GM18951 (cell line): ENCODE results near the gene SIGLEC9.

ENCODE experiments used
- POLR2A ChIP-seq: IDR thresholded peaks from 4 replicates; pipeline ENCODE4 v1.6.1; 2011; ENCODE audit warnings: mild to moderate bottlenecking; ENCODE audit not compliant: insufficient read length, insufficient read depth; ENCODE audit errors: extremely low read depth
- in situ Hi-C: fragments of 300-500 bp; cut with MboI; formaldehyde crosslinking; loops from one replicate; pipeline ENCODE4 v1.12.0; 2022; ENCODE audit warnings: low sequenced_read_pairs, mixed read lengths, inconsistent platforms; ENCODE audit not compliant: unreplicated experiment

Gene SIGLEC9

DNA sequence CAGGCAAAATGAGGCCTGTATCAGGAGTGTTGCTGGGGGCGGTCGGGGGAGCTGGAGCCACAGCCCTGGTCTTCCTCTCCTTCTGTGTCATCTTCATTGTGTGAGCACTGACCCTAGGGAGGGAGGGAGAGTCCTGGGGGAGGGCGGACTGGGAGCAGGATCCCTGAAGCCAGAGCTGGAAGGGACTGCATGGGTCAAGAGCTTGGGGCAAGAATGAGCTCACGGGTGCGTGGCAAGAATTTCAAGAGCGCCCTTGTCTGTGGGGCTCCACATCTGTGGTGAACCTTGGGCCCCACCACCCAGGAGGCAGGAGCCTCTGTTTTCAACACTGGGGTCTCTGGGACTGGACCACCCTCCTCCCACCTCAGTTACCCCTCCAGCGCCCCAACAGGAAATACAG lies 22.0 kb downstream of the SIGLEC9 start:
- in situ Hi-C loops: no loop called here
- no peak for TF ChIP-seq POLR2A

DNA sequence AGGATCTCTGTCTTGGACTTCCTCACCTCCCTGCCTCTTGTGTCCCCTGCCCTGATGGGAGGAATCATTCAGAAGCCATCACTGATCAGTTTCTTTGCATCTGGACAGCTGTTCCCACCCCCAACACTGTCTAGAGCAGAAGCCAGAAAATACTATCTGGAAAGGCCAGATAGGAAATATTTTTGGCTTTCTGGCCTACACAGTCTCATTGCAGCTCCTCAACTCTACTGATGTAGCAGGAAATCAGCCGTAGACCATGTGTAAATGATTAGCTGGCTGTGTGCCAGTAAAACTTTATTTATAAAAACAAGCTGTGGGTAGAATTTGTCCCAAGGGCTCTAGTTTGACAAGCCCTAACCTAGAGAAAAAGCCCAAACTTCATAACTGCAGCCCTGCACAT lies 23.0 kb downstream of the SIGLEC9 start:
- TF ChIP-seq POLR2A: no peak
- in situ Hi-C loops: no loop called here

GRCh38 chr19:51148580-51148979 lies 23.9 kb downstream of the SIGLEC9 start:
- no peak for TF ChIP-seq POLR2A
- in situ Hi-C loops: no loop called here

DNA sequence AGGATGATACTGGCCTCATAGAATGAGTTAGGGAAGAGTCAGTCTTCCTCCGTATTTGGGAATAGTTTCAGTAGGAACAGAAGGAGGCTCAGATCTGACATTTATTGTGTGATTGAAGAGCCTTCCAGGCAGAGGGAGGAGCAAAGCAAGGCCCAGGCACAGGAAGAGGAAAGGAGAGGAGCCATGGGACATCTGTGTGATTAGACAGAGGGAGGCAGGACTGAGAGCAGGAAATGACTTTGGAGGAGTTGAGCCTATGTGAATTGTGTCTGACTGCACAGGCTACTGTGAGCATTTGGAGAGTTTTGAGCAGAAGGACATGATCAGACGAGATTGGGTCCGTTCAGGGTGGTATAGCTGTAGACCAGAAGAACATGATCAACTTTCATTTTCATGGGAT lies 25.9 kb downstream of the SIGLEC9 start:
- TF ChIP-seq POLR2A: no peak
- in situ Hi-C loops: no loop called here

DNA sequence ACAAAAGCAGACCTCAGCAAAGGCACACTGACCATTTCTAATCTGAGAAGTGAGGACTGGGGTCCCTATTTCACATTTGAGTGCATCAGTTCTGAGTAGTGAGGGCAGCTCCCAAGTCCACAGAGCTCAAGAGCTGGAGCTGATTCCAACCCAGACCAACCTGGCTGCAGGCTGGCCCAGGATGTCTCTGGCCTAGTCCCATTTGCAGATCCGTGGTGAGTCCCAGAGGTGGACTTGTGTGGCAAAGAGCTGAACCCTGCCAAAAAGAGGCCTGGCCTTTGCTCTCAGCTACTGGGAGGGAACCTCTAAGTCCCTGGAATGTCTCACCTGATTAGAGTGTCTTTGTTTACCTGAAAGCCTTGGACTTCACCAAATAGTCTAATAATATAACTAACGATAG lies 32.0 kb downstream of the SIGLEC9 start:
- TF ChIP-seq POLR2A: no peak

DNA sequence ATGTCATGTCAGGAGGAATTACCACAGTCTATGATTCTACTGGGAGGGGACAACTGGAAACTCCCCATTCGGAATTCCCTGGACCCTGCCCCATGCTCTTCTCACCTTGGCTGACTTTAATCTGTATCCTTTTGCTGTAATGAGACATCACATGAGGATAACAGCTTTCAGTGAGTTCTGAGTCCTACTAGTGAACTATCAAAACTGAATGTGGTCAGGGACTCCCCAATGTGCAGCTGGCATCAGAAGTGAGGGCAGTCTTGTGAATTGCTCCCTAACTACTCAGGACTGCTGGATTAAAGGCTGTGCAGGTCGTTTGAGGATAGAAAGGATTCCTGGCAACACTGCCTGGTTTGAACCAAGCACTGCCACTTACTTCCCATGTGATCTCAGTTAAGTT lies 32.6 kb downstream of the SIGLEC9 start:
- TF ChIP-seq POLR2A: no peak

More for the DNA sequence above, 32.0 kb downstream of the SIGLEC9 start:
- in situ Hi-C loops: no loop called here

GRCh38 chr19:51158474-51159129 lies 33.9 kb downstream of the SIGLEC9 start:
- in situ Hi-C loops: no loop called here

More for the DNA sequence above, 32.6 kb downstream of the SIGLEC9 start:
- in situ Hi-C loops: no loop called here

DNA sequence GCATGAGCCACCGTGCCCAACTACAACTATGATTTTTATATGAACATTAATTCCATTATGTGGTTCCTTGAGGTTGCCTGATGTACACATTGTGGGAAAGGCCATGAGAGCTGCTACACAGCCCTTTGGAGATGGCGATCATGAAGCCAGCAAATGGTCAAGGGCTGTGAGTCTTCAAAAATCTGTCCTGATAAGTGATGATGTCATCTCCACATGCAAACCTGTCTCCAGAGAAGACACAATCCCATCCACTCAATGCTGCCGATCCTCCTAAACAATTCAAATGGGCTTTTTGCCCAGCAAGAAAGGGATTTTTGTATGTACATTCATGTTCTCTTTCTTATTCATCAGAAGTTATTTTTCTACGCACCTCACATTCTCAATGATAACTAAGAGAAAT lies 35.0 kb downstream of the SIGLEC9 start:
- in situ Hi-C loops: no loop called here

More at GRCh38 chr19:51158474-51159129, 33.9 kb downstream of the SIGLEC9 start:
- TF ChIP-seq POLR2A: no peak

DNA sequence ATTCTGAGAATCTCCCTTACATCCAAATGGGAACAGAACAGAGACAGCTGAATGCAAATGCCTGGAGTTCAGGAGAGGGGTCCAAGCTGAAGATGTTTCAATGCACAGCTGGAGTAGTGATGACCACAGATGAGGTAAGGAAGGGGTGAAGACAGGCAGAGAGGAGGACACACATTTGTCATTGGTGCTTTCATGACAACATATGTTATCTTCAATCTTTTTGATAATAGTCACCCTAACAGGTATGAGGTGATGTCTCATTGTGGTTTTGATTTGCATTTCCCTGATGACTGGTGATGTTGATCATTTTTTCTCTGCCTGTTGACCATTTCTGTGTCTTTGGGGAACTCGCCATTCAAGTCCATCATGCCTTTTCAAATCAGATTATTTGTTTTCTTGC lies 36.6 kb downstream of the SIGLEC9 start:
- in situ Hi-C loops: no loop called here
- no peak for TF ChIP-seq POLR2A

More for the DNA sequence above, 35.0 kb downstream of the SIGLEC9 start:
- no peak for TF ChIP-seq POLR2A

DNA sequence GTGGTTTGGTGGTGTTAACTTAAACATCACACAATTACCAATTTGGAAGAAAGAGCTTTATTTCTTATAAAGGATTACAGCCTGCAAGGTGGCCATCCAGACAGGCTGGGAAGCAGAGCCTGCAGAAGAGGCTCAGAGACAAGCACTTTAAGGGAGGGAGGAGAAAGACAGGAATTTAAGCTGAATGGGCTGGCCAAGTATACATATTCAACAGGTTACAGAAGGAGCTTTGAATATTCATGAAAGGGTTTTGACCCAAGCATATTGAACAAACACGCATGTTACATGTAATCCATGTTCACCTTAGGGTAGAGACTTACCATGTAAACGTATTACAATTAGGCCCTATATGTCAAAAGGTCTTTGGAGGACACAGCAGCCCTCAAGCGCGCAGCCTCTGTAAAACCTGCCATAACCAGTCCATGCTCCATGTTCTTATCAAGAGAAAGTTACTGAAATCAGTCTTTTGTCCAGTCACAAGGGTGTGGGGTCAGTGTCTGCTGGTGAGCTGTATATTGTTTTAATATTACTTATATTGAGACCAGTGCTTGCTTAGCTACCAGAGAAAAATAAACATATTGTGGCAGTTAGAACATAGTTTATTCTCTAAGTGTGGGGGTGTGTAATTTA lies 37.3 kb downstream of the SIGLEC9 start:
- TF ChIP-seq POLR2A: no peak
- in situ Hi-C loops: no loop called here

- in situ Hi-C loops: no loop called here
- no peak for TF ChIP-seq POLR2A
Observed at GRCh38 chr19:51163257-51163656, 38.6 kb downstream of the SIGLEC9 start.

- no peak for TF ChIP-seq POLR2A
- in situ Hi-C loops: no loop called here
Observed at GRCh38 chr19:51164215-51164614, 39.5 kb downstream of the SIGLEC9 start.

DNA sequence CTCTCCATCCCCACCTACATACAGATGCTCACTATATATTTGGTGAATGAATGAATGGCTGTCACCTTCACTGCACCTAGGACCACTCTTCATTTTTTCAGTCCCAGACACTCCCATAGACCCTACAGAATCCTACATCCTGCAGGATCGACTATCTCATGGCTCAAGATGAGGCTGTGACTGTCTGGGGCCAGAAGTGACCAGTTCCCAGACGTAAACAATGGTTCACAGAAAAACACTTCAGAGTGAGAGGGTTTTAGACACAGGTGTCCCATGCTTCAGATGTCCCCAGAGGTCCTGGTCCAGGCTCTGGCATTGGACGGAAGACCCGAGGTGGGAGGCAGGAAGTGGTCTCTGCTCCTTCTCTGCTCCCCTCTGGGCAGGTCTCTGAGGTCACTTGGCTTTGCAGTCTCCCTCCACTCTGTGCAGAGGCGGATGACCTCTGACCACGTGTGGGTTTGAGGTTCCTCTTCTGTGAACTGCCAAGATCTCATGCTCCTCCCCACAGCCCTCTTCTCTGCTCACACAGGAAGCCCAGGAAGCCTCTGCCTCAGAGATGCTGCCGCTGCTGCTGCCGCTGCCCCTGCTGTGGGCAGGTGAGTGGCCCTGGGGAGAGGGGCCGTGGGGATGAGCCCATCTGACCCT lies 42.3 kb downstream of the SIGLEC9 start:
- in situ Hi-C loops: no loop called here
- TF ChIP-seq POLR2A: no peak
